Islet precursor cell (in vitro differentiated cells): Measurements from ENCODE around the gene SRRM3.
A peak's percentile ranks its signal among the peaks of the same experiment; 100 is the strongest.
"Not testable (repeated sequence)": the region's sequence is repeated elsewhere in the genome, so short reads cannot be mapped to it uniquely, and the experiment has no call there.

Source experiments
- DNase-seq: peaks from one replicate; pipeline ENCODE4 v3.0.0-alpha.2; 2018

The SRRM3 gene, protein sequence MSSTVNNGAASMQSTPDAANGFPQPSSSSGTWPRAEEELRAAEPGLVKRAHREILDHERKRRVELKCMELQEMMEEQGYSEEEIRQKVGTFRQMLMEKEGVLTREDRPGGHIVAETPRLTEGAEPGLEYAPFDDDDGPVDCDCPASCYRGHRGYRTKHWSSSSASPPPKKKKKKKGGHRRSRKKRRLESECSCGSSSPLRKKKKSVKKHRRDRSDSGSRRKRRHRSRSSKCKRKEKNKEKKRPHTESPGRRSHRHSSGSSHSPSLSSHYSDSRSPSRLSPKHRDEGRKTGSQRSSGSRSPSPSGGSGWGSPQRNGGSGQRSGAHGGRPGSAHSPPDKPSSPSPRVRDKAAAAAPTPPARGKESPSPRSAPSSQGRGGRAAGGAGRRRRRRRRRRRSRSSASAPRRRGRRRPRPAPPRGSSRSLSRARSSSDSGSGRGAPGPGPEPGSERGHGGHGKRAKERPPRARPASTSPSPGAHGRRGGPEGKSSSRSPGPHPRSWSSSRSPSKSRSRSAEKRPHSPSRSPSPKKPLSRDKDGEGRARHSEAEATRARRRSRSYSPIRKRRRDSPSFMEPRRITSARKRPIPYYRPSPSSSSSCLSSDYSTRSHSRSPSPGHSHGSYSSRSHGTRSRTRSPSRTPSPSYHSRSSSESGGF

GRCh38 chr7:76201732-76202665 is at the start of gene SRRM3:
Gene SRRM3 (plus strand): TSS chr7:76201896. CDS start chr7:76235067, 33,171 bp downstream.
- DNase-seq = peak; percentile 92

DNA sequence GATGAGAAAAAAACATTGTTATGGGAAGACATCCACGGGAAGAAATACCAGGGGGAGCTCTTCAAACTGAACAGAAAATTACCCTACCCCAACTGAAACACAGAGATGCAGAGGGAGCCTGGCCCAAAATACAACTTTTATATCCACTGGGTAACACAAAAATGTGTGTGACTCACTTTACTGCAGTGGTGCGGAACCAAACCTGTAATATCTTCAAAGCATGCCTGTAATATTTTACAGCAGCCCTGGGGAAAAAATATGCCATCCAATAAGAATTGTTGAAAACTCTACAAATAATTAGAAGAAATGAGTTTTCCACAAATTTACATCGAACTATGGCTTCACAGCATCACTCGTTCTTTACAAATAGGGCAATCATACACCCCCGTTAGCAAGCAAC is 49.8 kb upstream of the SRRM3 start:
- DNase-seq = no peak

DNA sequence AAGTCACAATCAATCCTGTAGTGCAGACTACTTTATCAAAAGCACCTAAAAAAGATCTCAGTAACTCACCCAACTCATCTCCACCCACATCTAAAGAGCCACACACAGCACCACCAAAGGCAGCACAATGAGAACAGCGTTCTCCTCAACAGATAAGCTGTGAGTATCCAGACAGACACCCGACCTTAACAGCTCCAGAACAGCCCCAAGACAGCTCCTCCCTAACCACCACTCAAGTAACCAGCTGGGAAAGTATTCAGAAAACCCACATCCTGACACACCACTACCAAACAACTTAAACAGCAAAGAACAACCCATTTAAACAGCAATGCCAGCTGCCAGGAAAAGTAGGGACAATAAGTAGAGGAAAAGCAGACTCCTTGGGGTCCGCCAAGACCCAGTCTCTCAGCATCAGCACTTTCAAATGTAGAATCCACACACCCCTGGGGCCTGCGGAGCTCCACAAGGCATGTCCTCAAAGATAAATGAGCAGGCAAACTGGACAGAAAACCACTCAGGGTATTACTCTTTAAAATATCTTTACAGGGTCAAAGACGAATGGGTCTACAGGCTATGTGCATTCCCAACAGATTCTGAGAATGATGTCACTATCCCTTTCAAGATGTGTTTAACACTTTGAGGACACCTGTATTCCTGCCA is 48.0 kb upstream of the SRRM3 start:
- DNase-seq = peak; percentile 83

- DNase-seq = no peak
Observed at GRCh38 chr7:76155938-76156337, 45.8 kb upstream of the SRRM3 start.

GRCh38 chr7:76156992-76157685 is 44.6 kb upstream of the SRRM3 start:
- DNase-seq = not testable (repeated sequence)

DNA sequence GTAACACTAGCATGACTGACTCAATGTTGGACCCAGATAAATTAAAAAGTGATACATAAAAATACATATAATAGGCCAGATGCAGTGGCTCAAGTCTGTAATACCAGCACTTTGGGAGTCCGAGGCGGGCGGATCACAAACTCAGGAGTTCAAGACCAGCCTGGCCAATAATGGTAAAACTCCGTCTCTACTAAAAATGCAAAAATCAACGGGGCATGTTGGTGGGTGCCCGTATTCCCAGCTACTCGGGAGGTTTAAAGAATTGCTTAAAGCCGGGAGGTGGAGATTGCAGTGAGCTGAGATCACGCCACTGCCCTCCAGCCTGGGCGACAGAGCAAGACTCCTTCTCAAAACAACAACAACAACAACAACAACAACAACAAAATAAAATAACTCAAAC is 43.3 kb upstream of the SRRM3 start:
- not testable (repeated sequence) for DNase-seq

GRCh38 chr7:76162416-76163170 is 39.1 kb upstream of the SRRM3 start:
- peak; percentile 74 for DNase-seq

DNA sequence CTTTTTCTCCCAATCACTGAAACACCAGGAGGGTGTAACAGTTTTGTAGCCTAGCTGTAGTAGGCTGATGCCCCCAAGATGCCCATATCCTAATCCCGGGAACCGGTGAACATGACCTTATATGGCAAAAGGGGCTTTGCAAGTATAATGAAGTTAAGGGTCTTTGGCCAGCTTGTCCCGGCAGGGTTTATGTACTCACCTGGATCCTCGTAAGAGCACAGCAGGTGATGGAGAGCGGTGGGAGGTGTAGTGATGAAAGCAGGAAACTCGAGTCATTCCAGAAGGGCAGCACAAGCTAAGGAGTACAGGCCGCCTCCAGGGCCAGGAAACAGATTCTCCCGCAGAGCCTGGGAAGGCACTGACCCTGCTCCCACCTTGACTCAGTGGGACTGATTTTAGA is 37.9 kb upstream of the SRRM3 start:
- peak; percentile 71 for DNase-seq

DNA sequence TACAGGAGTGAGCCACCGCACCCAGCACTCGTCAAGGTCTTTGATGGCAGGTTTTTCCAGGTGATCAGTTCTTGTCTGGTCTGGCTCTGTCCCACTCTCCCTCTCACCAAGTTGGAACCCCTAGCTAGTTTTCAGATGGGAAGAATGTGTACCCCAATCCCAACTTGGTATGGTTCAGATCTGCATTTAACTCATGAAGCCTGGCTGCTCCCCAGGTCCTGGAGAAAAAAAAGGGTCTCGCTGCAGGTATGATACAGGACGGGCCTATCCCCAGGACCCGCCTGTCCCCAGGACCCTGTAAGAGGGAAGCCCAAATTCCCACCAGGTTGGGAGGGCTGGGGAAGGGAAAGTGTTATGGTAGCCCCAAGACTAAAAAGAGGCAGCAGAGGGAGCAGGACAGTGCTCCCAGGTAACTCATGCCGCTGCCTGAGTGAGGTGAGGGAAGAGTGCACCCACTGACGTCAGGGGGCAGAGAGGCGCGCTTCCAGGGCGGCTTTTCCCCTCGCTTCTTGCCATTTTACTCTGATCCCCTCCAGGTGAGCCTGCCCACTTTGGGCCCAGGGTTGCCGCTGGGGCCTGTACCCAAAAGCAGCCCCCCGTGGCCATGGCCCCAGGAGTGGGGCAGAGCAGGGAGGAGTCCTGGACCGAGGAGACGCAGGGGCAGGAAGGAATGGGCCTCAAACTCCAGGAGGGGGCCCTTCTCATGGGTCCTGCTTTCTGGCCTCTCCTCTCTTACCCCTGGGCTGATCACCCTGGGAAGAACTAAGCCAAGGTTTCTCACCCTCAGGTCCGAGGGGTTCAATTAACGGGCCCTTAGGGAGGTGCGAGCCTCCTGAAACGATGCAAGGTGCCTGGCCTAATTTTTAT is 36.4 kb upstream of the SRRM3 start:
- no peak for DNase-seq

DNA sequence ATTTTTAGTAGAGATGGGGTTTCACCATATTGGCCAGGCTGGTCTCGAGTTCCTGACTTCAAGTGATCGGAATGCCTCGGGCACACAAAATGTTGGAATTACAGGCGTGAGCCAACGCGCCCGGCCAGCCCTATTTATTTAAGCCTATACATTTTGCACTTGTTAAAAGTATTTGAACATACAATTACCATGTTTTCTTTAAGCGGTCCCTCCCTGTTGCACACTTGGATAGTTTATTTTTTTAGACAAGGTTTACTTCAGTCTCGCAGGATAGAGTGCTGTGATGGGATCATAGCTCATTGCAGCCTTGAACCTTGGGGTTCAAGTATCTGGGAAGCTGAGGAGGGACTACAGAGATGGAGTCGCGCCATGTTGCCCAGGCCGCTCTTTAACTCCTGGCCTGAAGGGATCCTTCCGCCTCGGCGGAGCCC is 35.7 kb upstream of the SRRM3 start:
- DNase-seq = no peak

GRCh38 chr7:76166404-76167255 is 35.1 kb upstream of the SRRM3 start:
- DNase-seq = peak; percentile 98

- DNase-seq = no peak
Observed at GRCh38 chr7:76173566-76174205, 28.0 kb upstream of the SRRM3 start.

GRCh38 chr7:76176951-76177350 is 24.7 kb upstream of the SRRM3 start:
- DNase-seq = not testable (repeated sequence)

DNA sequence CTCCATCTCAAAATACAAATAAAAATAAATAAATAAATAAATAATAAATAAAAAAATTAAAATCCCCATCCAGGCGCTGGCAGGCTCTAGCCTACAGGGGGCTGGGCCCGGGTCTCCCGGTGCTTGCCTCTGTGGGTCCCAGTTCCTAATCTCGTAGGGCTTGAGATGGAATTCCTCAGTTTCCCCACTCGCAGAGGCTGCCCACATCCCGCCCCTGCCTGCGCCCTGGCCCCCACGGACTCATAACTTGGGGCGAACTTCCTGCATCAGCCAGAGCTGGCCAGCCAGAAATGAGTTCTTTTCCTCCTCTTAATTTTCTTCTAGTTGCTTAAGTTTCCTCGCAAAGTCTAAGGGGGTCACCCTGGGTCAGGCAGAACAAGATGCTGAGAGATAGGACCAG is 22.0 kb upstream of the SRRM3 start:
- no peak for DNase-seq

- no peak for DNase-seq
Observed at GRCh38 chr7:76182225-76182960, 19.3 kb upstream of the SRRM3 start.

GRCh38 chr7:76185187-76185896 is 16.4 kb upstream of the SRRM3 start:
- no peak for DNase-seq

- DNase-seq = no peak
Observed at GRCh38 chr7:76187272-76187671, 14.4 kb upstream of the SRRM3 start.
